Lung (tissue), 16 donors: ENCODE results near the gene SUMO1. TPM values are rescaled to one million over a fixed set of nuclear protein-coding genes. Genes with fewer than 3 reads are reported as not detected.

Source experiments
- ATAC-seq: fragments of 200-7000 bp; cut with Tn5 transposase; one replicate; pipeline ENCODE4 v1.9.1; 2020; ENCODE audit warnings: moderate number of reproducible peaks; ENCODE audit not compliant: insufficient read depth, low FRiP score
- DNase-seq, 3 donors: peaks; one replicate each; pipeline ENCODE4 v3.0.0-alpha.2; 2013 to 2017
- H3K27ac ChIP-seq, 2 donors: one replicate each; pipeline ENCODE4 v1.5.1; 2013; ENCODE audit warnings: mild to moderate bottlenecking in 2 of 2, moderate library complexity in 2 of 2, control low read depth in 1 of 2, inconsistent platforms in 1 of 2, low read depth in 1 of 2, low read length in 1 of 2
- H3K27me3 ChIP-seq, 3 donors: one replicate each; pipeline ENCODE4 v1.5.1; 2013; ENCODE audit warnings: low read length in 2 of 3; ENCODE audit not compliant: control insufficient read depth in 3 of 3, insufficient read depth in 3 of 3
- H3K36me3 ChIP-seq, 4 donors: one replicate each; pipeline ENCODE4 v1.5.1; 2013; ENCODE audit warnings: low read length in 4 of 4, mild to moderate bottlenecking in 1 of 4, moderate library complexity in 1 of 4; ENCODE audit not compliant: control insufficient read depth in 4 of 4, insufficient read depth in 4 of 4
- H3K4me1 ChIP-seq, 5 donors: one replicate each; pipeline ENCODE4 v1.5.1; 2013; ENCODE audit warnings: low read length in 5 of 5, mild to moderate bottlenecking in 2 of 5, moderate library complexity in 1 of 5; ENCODE audit not compliant: control insufficient read depth in 5 of 5, insufficient read depth in 5 of 5
- H3K4me3 ChIP-seq: one replicate; pipeline ENCODE4 v1.5.1; 2013; ENCODE audit warnings: mild to moderate bottlenecking, control low read depth, moderate library complexity
- H3K9ac ChIP-seq, 2 donors: one replicate each; pipeline ENCODE4 v1.5.1; 2013; ENCODE audit warnings: low read length in 2 of 2, control low read depth in 1 of 2; ENCODE audit not compliant: insufficient read depth in 1 of 2
- H3K9me3 ChIP-seq, 4 donors: one replicate each; pipeline ENCODE4 v1.5.1; 2013; ENCODE audit warnings: low read length in 3 of 4, mild to moderate bottlenecking in 1 of 4, moderate library complexity in 1 of 4; ENCODE audit not compliant: control insufficient read depth in 4 of 4, insufficient read depth in 3 of 4
- CTCF ChIP-seq: IDR thresholded peaks from 2 replicates; pipeline ENCODE4 v1.5.1; 2012; ENCODE audit warnings: mild to moderate bottlenecking; ENCODE audit errors: control extremely low read depth, extremely low read depth
- WGBS, 2 donors: extraction: QIAGEN DNeasy Blood & Tissue Kit; methylation state at CpG; one replicate each; pipeline ENCODE4 v1.1.7; 2013; 5-methylcytosine and 5-hydroxymethylcytosine counted together
- long read RNA-seq, 5 donors: transcript quantifications; one replicate each; lab custom pipeline, GENCODE V29; 2026
- polyA plus RNA-seq, 2 donors: library from polyadenylated mRNA; stranded (reverse); fragments of 200-250 nt; gene quantifications; one replicate each; pipeline ENCODE4 v1.2.1, GENCODE V29; 2013
- total RNA-seq, 2 donors: library from RNA; depleted of rRNA in 1 of 2; stranded (reverse); fragments of >200 nt in 1 of 2; gene quantifications; one replicate each; pipeline ENCODE4 v1.2.1, GENCODE V29; 2014 to 2021
- donor health status: control.
- donor health status: control.
- donor health status: Bipolar disorder and iron deficiency.
- donor health status: healthy.
- donor health status: DM: yes; HTN: yes; CAD: no.

The SUMO1 gene
- total RNA-seq (10 to 100 TPM; 59.9 to 99.6 TPM), polyA plus RNA-seq (100 to 1,000 TPM in 1 of 2 donors, 10 to 100 TPM in 1; 66.7 to 105 TPM)
- long read RNA-seq, donor 1, transcript SUMO1-203 (5 exons, 1,536 nt): major isoform, 90 of 95 reads
- long read RNA-seq, donor 1, partial matches to known transcripts: 0 of 95 reads
- long read RNA-seq, donor 1, other reads (novel, unspliced or antisense): 0 of 95 reads
- long read RNA-seq, donor 2, transcript SUMO1-203 (5 exons, 1,536 nt): major isoform, 33 of 36 reads
- long read RNA-seq, donor 2, partial matches to known transcripts: 0 of 36 reads
- long read RNA-seq, donor 2, other reads (novel, unspliced or antisense): 0 of 36 reads
- long read RNA-seq, donor 3, transcript SUMO1-203 (5 exons, 1,536 nt): major isoform, 49 of 54 reads
- long read RNA-seq, donor 3, partial matches to known transcripts: 0 of 54 reads
- long read RNA-seq, donor 3, other reads (novel, unspliced or antisense): 0 of 54 reads
- long read RNA-seq, donor 4, transcript SUMO1-203 (5 exons, 1,536 nt): major isoform, 48 of 52 reads
- long read RNA-seq, donor 4, partial matches to known transcripts: 0 of 52 reads
- long read RNA-seq, donor 4, other reads (novel, unspliced or antisense): 0 of 52 reads
- long read RNA-seq, donor 5, transcript SUMO1-203 (5 exons, 1,536 nt): major isoform, 109 of 115 reads
- long read RNA-seq, donor 5, partial matches to known transcripts: 0 of 115 reads
- long read RNA-seq, donor 5, other reads (novel, unspliced or antisense): 0 of 115 reads

GRCh38 chr2:202238234-202239197 is at the start of gene SUMO1:
TSS of gene SUMO1 (minus strand) at chr2:202238597. CDS start at chr2:202238451, 146 bp downstream.
- no peaks in the 10 kb centered on the region for H3K27me3 ChIP-seq
- H3K9ac ChIP-seq: peak within 1 kb of the TSS; percentile 83 to 89
- peak; percentile 96 to 98 (median 97) for DNase-seq
- peak; percentile 93 for ATAC-seq
- H3K4me3 ChIP-seq: peak within 1 kb of the TSS; percentile 96
- peaks cover 0 to 12% (median 4%) of the 10 kb centered on the region in 5 donors for H3K4me1 ChIP-seq
- TF ChIP-seq CTCF: no peak
- peaks cover 0 to 1% (median 0%) of the 10 kb centered on the region in 4 donors for H3K36me3 ChIP-seq
- H3K27ac ChIP-seq: peak within 1 kb of the TSS; percentile 87 to 97
- 3 to 5% methylated on average over 46 to 47 of the region's 54 CpGs for WGBS, 2 donors
- H3K9me3 ChIP-seq: no peaks in the 10 kb centered on the region

GRCh38 chr2:202286595-202286994 is 48.2 kb upstream of the SUMO1 start:
- H3K4me1 ChIP-seq: peaks cover 0 to 6% (median 0%) of the 10 kb centered on the region in 5 donors

More at GRCh38 chr2:202286595-202286994, 48.2 kb upstream of the SUMO1 start:
- Histone ChIP-seq H3K4me3 (no peak overlapping the region), H3K36me3 (peaks cover 27 to 57% (median 47%) of the 10 kb centered on the region in 4 donors), H3K9ac (no peak overlapping the region), H3K9me3 (no peaks in the 10 kb centered on the region), H3K27ac (no peak overlapping the region), H3K27me3 (no peaks in the 10 kb centered on the region)
- ATAC-seq: no peak
- no peak for TF ChIP-seq CTCF
- DNase-seq: no peak
